ENCODE data around the gene ATP9B.
"Not testable (repeated sequence)": the region's sequence is repeated elsewhere in the genome, so short reads cannot be mapped to it uniquely, and the experiment has no call there.

ATP9B gene

GRCh38 chr18:79294235-79294634 lies 225.0 kb downstream of the ATP9B start:
- DNase-seq, result no peak

GRCh38 chr18:79299272-79299671 lies 230.1 kb downstream of the ATP9B start:
- DNase-seq, result no peak

- no peak for DNase-seq
Observed at GRCh38 chr18:79299711-79300110, 230.5 kb downstream of the ATP9B start.

- DNase-seq, result no peak
Observed at GRCh38 chr18:79300413-79300812, 231.2 kb downstream of the ATP9B start.

GRCh38 chr18:79302120-79302519 lies 232.9 kb downstream of the ATP9B start:
- no peak for DNase-seq

GRCh38 chr18:79305911-79306310 lies 236.7 kb downstream of the ATP9B start:
- no peak for DNase-seq

GRCh38 chr18:79309614-79310358 lies 240.6 kb downstream of the ATP9B start:
- no peak for DNase-seq

GRCh38 chr18:79314838-79315388 lies 245.7 kb downstream of the ATP9B start:
- DNase-seq, result no peak

GRCh38 chr18:79315596-79315995 lies 246.4 kb downstream of the ATP9B start:
- no peak for DNase-seq

- peak in 1 of 2 experiments; percentile 45 for DNase-seq
Observed at GRCh38 chr18:79317703-79318102, 248.5 kb downstream of the ATP9B start.

GRCh38 chr18:79318142-79318673 lies 249.0 kb downstream of the ATP9B start:
- no peak for DNase-seq

- no peak for DNase-seq
Observed at GRCh38 chr18:79320216-79320850, 251.1 kb downstream of the ATP9B start.

- DNase-seq, result no peak
Observed at GRCh38 chr18:79321625-79322405, 252.6 kb downstream of the ATP9B start.

GRCh38 chr18:79322441-79322840 lies 253.2 kb downstream of the ATP9B start:
- DNase-seq, result no peak

GRCh38 chr18:79323471-79323870 lies 254.3 kb downstream of the ATP9B start:
- no peak for DNase-seq

GRCh38 chr18:79326413-79327198 lies 257.4 kb downstream of the ATP9B start:
- DNase-seq, result no peak

GRCh38 chr18:79327199-79327721 lies 258.1 kb downstream of the ATP9B start:
- no peak for DNase-seq

GRCh38 chr18:79327915-79328314 lies 258.7 kb downstream of the ATP9B start:
- DNase-seq, result not testable (repeated sequence)

GRCh38 chr18:79328887-79329286 lies 259.7 kb downstream of the ATP9B start:
- no peak for DNase-seq

- DNase-seq, result no peak
Observed at GRCh38 chr18:79329786-79330185, 260.6 kb downstream of the ATP9B start.

GRCh38 chr18:79332646-79333045 lies 263.5 kb downstream of the ATP9B start:
- no peak for DNase-seq

GRCh38 chr18:79333046-79333445 lies 263.9 kb downstream of the ATP9B start:
- DNase-seq, result no peak
